SHP77 treated with DMSO at 0.1 percent for 48 hours (cell line): ENCODE measurements around the gene TRPC1.
"Not testable (repeated sequence)": the region's sequence is repeated elsewhere in the genome, so short reads cannot be mapped to it uniquely, and the experiment has no call there.

Source experiments
- DNase-seq: peaks from one replicate; lab custom pipeline; 2025; lab: John Stamatoyannopoulos, UW

Gene TRPC1

DNA sequence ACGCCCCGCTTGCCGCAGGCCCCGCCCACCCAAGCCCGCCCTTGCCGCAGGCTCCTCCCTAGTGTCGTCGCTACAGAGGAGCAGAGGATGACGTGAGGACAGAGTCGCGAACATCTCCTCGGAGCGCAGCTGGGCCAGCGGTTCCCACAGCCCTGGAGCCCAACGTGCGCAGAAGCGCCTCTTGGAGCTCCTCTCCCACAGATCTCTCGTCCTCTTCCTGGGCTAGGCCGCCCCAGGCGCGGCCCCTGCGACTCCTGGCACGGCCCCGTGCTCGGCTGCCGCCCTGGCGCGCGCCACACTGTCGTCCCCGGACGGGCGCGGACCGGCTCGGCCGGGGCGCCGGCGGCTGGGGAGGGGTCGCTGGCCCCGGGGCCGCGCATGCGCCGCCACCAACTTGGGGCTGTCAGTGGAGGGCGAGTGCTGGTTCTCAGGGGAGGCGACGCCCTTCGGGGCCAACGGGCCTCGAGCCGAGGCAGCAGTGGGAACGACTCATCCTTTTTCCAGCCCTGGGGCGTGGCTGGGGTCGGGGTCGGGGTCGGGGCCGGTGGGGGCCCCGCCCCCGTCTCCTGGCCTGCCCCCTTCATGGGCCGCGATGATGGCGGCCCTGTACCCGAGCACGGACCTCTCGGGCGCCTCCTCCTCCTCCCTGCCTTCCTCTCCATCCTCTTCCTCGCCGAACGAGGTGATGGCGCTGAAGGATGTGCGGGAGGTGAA is at the start of gene TRPC1:
Gene TRPC1 (plus strand): TSS at position 67 of the 714 bp plus-strand sequence. CDS start 526 bp downstream, at position 593.
- peak; percentile 58 for DNase-seq

DNA sequence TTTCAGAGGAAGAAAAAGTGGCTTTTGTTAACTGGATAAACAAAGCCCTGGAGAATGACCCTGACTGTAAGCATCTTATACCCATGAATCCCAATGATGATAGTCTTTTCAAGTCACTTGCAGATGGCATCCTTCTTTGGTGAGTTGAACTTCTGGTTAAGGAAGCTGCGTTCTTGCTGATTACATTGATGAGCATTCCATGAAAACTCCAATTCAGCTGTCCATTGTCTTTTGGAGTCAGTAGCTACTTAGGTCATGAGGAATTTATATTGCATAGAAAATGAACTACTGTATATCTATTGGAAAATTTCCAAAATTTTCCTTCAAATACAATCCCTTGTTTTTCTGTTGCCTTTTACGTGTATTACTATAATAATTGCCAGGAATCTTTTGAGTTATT is 47.7 kb upstream of the TRPC1 start:
- no peak for DNase-seq

DNA sequence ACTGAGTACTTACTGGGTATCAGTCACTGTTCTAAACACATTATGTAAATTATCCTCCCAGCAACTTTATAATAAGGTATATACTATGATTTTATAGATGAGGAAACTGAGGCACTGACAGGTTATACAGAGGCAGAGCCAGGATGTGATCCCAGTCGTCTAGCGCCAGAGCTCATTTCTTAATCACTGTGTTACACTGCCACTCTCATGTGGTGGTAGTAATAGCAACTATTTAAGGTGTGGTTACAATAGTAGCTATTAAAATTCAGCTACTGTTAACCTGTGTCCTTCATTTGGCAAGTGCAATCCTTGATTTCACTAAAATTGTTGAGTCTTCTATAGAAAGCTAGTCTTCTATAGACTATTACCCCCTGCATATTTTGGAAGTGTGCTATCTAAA is 43.1 kb upstream of the TRPC1 start:
- no peak for DNase-seq

DNA sequence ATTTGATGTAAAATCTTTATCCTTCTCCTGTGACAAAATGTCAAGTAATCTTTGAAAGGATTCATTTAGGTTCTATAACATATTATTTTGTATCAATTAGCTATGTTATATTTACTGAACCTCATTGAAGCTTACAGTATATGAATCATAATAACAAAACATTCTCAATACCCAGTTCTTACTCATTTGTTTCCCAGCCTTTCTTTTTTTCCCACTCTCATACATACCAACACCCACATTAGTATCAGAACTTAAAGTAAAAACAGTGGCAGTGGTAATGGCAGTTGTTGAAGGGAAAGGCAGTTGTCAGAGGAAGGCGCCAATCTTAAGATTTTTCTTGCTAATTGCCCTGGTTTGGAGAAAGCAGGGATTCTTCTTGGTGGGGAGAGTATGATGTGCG is 33.2 kb upstream of the TRPC1 start:
- no peak for DNase-seq

DNA sequence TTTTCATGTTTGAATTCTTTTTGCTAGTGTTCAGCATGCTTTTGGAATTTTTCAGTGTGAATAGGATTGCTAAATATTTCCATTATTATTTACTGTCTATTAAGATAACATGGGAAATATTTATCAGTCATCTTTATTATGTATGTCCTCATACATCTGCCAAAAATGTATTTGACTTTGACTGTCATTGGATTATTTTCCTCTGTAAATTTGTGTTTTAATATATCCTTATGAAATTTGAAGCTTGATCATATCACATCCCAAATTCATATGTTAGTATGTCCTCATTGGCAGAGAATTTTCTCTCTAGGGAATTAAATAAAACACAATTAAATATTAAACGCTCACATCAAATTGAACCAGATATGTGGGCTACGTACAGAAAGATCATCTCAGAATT is 32.3 kb upstream of the TRPC1 start:
- no peak for DNase-seq

DNA sequence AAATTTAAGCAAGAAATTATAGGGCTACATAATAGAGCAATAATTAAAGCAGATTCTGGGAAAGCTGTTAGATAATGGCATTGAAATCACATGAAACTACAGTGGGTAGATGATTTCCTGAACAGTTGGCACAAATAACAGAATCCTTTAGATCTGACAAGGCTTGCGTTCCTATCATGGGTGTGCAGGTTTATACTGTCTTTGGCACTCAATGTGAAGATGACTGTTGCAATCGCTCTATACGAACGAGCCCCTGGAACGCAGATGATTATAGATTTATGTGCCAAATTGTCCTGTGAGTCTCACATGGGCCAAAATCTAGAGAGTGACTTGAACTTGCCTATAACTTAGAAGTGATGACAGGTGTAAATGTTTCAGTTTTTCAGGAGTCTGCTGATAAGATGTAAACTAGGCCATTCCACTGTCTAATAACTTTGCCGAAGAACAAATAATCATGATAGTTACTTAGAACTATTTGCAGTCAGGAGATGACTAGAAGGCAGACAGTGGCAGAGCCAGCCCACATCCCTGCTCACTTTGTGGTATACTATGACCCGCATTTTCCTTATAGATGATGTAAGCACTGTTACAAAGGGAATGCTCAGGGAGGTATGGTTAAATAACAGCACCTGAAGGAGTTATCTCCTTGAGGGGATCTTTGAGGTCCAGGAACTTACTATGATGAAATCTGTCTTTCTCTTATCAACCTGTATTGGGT is 30.5 kb upstream of the TRPC1 start:
- DNase-seq, result no peak

DNA sequence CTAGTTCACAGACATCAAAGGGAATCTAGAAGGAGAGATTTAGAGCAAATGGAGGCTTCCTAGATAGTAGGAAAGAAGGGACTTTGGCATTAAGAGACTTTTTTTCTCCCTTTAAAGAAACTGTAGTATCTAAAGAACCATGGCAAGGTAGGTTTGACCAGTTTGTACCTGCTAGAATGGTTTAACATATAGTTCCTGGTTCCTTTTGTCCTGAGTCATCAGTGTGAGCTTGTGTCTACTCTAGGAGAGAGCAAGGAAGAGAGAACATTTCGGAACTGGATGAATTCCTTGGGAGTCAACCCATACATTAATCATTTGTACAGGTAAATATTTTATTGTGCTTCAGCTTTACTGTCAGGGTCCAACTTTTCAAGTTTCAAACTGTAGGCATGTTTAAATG is 29.6 kb upstream of the TRPC1 start:
- DNase-seq, result no peak

DNA sequence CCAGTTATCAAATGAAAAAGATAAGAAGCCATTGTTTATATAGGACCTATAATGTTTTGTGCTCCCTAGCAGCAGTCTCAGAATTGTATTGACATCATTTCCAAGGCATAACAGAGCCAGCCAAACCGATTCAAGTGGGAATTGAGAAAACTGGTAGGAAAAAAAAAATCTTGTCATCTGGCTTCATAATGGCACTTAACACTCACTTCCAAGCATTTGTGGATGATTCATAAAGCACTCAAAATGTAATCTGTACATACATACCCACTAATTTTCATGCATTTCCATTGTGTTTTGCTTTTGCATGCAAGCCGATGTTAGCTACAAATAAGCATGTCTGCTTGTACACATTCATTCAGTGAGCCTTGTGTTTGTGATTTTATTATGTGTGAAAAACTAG is 18.6 kb upstream of the TRPC1 start:
- DNase-seq, result no peak

DNA sequence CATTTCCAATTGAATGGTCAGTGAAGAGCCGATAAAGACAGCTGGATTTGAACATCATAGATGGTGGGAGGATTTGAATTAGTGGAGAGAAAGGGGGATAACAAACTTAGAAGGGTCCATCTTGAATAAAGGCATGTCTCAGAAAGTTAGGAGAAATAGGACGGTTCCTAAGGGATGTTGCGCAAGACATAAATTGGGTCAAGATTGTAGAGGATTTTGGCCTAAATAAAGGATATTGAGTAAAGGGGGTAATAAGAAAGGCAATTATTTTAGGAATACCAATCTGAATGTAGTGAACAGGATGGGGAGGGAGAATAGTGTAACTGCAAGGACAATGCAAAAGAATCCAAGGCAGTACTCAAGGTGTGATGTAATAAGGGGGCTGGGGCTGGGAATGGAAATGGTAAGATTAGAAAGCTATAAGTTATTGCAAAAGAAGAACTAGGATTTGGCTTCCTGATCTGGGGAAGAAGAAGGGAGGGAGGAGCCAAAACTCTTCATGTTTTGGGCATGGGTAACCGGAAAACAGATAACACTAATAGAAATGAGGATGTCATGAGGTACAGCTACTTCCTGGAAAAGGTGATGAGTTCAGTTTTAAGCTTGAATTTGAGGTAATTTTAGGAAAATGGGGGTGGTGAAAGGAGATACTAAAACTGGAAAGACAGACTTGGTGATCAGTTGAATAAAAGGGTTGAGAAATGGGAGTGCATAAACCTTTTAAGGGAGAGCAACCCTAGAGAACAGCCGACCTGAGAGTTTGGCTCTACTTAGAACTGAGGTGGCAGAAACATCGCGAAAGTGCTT is 17.3 kb upstream of the TRPC1 start:
- DNase-seq, result no peak

DNA sequence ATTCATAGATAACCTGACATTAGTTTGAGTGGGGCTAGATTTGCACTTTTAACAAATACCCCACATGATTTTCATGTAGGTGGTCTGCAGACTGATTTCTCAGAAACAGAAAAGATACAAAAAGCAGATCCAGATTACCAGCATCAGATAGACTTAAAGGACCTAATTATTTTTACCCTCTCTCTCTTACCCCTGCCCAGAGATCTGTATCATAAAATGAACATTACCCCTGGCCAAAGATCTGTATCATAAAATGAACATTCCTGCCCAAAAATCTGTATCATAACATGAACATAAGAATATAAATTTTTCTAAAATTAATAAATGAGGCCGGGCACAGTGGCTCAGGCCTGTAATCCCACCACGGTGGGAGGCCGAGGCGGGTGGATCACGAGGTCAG is 14.6 kb upstream of the TRPC1 start:
- no peak for DNase-seq

DNA sequence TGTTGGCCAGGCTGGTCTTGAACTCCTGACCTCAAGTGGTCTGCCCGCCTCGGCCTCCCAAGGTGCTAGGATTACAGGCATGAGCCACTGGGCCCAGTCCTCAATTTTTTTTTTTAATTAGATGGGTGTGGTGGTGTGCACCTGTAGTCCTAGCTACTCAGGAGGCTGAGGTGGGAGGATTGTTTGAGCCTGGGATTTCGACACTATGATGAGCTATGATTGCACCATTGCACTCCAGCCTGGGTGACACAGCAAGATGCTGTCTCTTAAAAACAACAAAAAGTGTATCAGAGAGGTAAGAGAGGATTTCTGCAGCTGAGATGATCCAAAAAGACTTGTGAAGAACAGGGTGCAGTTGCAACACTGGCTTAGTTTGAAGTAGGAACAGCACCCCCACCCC is 9.0 kb upstream of the TRPC1 start:
- DNase-seq, result not testable (repeated sequence)

DNA sequence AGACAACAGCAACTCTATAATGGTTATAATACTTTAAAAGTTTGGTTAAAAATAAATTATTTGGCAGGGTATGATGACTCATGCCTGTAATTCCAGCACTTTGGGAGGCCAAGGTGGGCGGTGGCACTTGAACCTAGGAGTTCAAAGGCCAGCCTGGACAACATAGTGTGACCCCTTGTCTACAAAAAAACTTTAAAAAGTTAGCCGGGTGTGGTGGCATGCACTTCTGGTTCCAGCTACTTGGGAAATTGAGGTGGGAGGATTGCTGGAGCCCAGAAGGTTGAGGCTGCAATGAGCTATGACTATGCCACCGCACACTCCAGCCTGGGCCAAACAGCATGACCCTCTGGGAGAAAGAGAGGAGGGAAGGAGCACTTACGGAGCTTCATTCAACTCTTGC is 7.7 kb upstream of the TRPC1 start:
- DNase-seq, result no peak

DNA sequence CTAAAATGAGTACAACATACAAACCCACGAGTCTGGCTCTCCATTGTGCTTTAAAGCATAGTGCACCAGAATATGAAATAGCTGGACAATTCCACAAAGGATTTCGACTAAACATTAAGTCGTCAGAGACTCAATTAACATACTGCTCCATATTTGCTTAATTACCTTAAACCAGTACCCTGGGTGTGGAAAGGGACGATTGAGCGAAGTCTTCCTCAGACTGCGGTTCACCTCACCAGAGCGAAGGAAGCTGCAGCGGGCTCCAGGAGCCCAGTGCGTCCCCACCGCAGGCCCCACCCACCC is 218 bp upstream of the TRPC1 start:
- DNase-seq, result peak; percentile 58

DNA sequence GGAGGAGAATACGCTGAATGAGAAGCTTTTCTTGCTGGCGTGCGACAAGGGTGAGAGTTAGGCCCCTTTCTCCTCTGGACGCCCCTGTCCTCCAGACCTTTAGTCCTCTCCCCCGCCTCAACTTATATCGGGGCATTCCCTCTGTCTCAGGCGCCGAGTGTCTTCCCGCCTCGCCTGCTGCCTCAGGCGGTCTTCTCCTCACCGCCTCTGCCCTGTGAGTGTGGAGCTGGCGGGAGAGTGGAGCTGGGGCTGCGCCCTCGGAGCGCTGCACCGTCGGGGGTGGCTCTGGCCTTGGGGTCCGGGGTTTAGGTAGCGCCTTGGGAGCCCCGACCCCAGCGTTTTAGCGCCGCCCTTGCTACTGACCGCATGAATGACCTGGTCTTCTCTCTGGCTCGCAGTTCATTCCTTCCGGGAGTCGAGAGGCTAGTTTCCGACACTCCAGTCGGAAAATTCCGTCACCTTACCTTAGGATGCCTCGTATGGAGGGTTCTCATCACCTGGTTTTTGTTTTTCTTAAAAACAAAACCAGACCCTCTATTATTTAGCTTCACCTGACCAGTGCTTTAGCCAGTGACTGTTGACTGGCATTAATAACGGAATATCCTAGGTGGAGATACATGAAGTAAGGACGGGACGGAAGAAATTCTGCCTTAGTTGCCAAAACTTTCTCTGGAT is 985 bp downstream of the TRPC1 start:
- peak; percentile 46 for DNase-seq

DNA sequence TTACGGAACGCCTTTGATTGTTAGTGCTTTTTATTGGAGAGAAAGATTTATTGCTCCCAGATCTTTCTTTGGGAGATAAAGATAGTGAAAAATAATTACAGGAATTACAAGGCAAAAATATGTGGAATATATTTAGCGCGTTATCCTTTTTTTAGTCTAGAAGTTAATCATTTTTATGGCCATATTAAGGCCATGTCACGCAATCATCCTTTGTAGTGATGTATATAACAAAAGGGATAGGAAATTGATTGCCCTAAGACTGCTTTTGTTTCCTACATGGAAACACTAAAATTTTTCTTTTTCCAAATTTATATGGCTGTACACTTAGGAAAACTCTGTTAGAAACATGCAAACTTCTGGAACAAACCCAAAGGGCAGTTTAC is 1.5 kb downstream of the TRPC1 start:
- no peak for DNase-seq

DNA sequence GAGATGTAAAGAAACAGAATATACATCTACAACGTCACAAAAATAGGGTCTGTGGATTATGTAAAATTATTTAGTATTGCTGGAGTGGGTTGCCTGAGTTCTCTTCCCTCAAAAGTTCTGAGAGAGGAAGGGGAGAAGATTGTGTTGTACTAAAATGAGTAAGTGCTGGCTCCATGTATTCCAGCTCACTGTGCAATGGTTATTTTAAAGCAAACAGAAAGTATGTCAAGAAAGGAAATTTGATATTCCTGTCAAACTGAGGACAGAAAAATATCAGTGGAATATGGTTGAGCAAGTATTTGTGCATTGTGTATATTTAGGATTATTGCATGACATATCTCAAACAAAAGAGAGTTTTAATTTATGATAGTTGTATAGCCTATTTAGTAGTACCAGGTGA is 2.2 kb downstream of the TRPC1 start:
- DNase-seq, result no peak

DNA sequence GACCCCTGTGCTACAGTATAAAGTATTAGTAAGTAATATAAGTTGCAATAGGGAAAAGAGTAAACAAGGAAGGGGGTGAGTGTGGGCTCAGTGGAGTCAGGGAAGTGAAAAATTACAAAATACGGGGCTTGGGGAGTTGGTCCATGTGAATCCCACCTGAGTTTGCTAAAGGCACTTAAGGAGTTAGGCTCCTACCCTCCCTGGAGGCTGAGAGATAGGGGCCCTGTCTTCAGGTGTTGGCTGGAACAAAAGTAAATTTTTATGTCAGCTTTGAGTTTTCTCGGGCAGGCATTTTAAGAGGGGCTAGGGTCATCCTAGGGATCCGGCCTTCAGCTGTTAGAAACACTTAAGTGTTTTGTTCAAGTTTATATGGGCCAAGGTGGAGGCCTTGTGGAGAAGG is 8.2 kb downstream of the TRPC1 start:
- DNase-seq, result no peak

DNA sequence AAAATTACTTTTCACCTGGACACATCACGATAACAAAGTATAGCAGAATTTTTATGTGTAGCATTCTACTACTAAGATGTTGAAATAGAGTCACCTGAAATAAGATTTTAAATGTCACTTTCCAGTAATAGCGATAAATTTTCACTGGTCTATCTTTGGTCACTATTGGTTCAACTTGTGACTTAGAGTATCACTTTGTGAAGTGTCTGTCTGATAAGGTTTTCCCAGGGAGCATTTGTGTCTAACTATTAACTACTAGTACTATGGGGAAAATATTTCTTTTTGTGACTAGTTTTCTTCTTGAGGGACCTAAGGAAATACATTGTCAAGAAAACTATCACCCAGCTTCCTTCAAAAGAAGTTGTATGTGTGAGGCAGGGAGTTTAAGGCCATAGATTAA is 11.0 kb downstream of the TRPC1 start:
- no peak for DNase-seq

DNA sequence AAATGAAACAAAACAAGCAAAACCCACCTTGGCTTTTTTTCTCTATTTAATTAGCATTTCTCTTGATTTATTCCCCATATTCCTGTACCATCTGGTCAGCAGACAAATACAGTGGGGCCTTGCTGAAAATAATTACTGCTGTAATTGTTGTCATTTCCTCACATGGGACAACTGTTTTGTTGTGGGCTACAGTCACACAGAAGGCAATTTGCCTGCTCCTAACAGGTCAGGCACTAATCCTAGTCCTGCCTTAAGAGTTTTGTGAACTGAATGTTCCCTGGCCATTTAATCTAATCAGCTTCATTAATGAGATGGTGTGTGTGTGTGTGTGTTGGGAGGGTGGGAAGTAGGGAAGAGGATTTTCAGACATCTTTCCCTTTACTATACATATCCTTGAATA is 11.6 kb downstream of the TRPC1 start:
- DNase-seq, result no peak

DNA sequence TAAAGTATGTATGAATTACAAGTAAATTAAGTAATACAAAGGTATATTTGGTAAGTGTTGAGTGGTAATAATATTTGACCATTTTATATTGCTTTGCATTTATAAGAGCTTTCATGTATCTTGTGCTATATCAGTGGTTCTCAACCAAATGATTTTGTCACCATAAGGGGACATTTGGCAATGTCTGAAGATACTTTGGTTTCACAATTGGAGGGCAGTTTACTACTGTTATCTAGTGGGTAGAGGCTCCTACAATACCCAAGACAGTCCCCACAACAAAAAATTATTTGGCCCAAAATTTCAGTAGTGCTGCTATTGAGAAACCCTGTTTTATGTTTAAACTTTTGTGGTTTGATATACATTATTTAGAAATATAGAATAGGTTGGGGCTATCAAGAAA is 14.6 kb downstream of the TRPC1 start:
- no peak for DNase-seq

DNA sequence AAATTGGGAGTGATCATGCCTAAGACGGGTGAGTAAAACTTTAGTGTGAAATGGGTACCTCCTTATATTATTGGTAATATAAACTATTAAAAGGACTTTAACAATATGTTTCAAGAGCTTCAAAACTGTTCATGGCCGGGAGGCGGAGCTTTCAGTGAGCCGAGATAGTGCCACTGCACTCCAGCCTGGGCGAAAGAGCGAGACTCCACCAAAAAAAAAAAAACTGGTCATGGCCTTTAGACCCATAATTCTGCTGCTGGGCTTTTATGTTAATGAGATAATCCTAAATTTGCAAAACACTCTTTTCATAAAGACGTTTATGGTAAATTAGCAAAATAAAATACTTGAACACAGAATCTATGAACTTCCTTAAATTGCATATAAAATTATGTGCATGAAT is 22.8 kb downstream of the TRPC1 start:
- DNase-seq, result no peak

DNA sequence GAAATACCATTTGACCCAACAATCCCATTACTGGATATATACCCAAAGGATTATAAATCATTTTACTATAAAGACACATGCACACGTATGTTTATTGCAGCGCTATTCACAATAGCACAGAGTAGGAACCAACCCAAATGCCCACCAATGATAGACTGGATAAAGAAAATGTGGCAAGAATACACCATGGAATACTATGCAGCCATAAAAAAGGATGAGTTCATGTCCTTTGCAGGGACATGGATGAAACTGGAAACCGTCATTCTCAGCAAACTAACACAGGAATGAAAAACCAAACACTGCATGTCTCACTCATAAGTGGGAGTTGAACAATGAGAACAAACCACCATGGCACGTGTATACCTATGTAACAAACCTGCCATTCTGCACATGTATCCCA is 26.7 kb downstream of the TRPC1 start:
- DNase-seq, result not testable (repeated sequence)

DNA sequence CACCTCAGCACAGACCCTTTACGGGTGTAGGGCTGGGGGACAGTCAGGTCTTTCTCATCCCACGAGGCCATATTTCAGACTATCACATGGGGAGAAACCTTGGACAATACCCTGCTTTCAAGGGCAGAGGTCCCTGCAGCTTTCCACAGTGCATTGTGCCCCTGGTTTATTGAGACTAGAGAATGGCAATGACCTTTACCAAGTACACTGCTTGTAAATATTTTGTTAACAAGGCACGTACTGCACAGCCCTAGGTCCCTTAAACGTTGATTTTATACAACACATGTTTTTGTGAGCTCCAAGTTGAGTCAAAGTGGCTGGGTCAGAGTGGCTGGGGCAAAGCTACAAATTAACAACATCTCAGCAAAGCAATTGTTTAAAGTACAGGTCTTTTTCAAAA is 28.8 kb downstream of the TRPC1 start:
- not testable (repeated sequence) for DNase-seq
